Inflammatory macrophage (primary cell): Measurements from ENCODE around the gene SNAPC2.

ENCODE experiments used
- DNase-seq, 2 donors: peaks; one replicate each; pipeline ENCODE4 v3.0.0-alpha.2; 2020 to 2022

The SNAPC2 gene

GRCh38 chr19:7923295-7924191, 3.4 kb downstream of the SNAPC2 start:
- no peak for DNase-seq

GRCh38 chr19:7924241-7924640, 4.1 kb downstream of the SNAPC2 start:
- DNase-seq = no peak

GRCh38 chr19:7924651-7925170, 4.6 kb downstream of the SNAPC2 start:
- no peak for DNase-seq

DNA sequence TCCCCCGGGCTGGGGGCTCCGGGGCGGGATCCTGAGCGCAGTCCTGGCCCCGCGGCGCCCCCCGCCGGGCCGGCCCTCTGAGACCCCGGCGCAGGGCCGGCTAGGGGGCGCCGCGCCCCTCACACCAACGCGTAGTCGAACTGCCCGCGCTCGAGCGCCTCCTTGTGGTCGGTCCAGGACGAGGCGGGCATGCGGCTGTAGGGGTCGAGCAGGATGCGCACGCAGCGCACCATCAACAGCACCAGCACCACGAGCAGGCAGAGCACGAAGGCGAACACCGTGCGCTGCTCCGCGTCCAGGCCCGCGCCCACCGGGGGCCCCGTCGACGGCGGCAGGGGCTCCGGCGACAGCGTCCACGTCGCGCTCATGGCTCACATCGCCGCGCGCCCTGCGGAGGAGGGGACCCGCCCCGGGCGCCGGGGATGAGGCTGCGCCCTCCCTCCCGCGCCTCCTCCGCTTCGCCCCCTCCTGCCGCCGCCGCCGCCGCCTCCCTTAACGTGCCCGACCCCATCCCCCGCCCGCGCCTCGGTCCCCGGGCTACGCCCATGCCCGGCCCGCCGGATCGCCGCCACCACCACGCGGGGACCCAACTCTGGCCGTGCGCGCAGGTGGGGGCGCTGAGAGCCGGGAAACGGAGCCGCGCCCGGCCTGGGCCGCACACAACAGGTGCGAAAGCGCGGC, 5.2 kb downstream of the SNAPC2 start:
- DNase-seq = peak; percentile 29 to 59

DNA sequence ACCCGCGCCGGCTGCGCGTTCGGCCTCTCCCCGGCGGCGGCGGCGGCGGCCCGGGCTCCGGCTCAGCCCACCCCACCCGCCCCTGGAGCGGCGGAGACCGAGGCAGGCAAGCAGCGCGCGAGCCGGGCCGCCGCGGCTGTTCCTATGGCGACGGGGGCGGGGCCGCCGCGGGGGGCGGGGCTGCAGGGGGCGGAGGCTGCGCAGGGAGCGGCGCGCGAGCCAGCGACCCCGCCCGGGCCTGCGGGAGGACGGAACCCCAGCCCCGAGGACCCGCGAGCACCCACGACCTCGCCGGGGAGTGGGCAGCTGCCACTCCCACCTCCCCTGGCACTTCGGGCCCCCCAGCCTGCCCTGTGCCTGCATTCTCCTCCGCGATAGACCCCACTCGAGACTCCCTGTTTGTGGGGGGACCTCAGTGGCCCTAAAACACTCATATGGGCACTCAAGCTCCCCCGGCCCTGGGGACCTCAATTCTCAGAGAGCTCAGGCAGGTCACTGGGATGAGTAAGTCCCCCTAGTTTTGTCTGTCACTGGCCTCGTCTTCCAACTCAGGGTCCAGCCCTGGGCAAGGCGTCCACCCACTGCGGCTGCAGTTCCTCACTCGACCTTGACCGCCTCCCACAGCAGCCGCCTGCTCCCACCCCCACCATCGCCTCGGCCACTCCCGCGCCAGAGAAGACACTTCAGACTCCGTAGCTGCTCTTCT, 6.0 kb downstream of the SNAPC2 start, which contains the start of gene CTXN1:
CTXN1 (minus strand) TSS at position 115 of the 706 bp plus-strand sequence. CDS start 597 bp downstream, outside the sequence.
- peak; percentile 26 to 67 for DNase-seq

- no peak for DNase-seq
Observed at GRCh38 chr19:7926727-7927604, 6.8 kb downstream of the SNAPC2 start.

DNA sequence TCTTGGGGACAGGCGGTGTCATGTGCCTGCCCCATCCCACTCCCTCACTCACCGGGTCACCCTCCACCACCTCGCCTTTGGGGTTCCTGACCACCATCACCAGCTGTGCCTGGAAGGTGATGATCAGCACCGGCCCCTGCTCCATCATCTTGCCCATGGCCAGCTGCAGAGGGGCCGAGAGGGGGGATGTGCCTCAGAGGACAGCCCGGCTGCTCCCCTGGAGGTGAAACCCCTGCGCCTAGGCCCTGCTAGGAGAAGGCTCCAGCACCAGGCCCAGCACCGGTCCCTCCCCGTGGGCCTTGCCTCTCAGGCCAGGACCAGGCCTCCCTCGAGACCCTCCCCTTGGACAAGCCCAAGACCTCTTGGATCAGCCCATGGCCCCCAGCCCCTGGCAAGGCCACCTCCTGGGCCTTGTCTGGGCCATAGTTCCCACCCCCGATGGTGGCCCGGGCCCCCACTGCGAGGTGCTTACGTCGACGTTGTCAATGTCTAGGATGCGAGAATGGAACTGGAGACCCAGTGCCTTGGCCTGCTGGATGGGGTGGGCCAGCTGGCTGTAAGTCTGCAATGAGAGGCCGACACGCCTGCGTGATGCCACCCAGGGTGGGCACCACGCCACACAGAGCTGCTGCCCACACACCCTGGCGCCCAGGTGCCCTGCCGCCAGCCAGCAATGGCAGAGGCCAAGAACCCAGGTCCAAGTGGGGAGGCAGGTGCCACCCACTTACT, 7.6 kb downstream of the SNAPC2 start:
- DNase-seq = no peak

GRCh38 chr19:7928334-7928706, 8.2 kb downstream of the SNAPC2 start:
- DNase-seq = no peak

DNA sequence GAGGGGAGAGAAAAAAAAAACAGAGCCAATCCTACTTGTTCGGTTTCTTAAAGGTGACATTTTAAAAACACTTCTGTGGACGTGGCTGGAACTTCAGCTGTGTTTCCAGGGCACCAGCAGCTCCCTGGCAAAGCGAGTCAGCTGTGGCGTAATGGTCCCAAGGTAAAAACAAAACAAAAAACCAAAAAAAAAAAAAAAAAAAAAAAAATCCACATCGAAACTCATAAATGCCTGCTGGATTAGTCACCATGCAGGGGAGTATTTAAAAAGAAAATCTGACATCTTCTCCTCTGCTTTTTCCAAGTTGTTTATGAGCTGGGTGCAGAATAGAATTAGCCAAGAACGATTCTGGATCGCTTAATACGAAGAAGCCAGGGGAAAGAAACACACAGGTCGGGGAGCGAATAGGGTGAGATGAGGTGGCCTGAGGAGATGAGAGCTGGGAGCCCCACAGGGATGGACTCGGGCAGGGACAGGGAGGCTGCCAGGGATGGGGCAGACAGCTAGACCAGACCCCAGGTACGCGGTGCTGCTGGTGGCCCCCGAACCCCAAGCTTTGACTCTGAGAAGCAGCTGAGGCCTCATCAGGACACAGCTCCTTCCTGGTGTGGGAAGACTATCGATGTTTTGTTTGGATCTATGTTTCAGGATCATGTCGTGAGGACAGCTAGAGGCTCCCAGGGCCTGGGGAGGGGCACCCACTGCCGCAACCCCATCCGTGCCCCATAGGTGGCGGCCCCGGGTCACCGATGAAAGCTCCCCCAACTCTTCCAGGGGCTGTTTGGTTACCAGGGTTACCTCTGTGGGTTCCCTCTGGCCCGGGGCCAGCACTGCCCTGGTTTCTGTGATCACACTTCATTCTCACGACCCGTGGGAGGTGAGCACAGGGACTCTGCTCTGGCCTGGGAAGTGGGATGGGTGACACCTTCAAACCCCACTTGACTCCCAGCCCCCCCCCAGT, 8.9 kb downstream of the SNAPC2 start:
- peak; percentile 21 to 46 for DNase-seq

GRCh38 chr19:7930030-7930429, 9.9 kb downstream of the SNAPC2 start:
- peak in 1 of 2 donors; percentile 57 for DNase-seq

- DNase-seq = no peak
Observed at GRCh38 chr19:7930765-7931164, 10.6 kb downstream of the SNAPC2 start.

DNA sequence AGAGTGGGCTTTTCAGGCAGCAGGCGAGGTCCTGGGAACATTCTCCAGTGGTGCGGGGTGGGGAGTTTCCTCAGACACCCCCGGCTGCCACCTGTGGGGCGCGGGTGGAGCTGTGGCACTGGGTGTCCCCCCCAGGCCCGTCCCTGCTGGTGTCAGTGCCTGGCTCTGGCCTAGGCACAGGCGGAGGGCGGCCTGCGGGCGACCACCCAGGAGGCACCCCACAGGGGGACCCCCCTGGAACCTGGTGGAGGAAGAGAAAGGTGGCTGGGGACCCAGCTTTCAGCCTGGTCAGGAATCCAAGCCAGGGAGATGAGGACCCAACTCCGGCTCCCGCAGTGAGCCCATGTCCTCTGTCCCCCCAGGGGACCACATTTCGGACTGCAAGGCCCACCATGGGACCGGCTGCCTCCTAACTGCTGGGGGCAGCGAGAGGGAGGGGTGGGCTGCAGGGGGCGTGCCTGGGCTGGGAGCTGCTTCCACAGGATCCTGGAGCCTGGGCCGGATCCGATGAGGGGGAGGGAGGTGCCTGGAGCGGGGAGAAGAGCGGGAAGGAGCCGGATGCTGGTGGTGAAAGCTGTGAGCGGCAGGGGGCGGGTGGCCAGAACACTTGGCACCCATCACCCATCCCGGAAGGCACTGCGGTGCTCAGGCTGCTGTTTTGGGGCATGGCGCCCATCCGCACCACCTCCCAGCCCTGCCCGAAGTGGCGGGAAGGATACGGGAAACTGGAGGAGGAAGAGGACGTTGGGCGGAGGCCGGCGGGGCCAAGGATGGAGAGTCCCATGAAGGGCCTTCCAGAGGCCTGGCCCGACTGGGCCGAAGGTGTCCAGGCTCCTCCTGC, 11.3 kb downstream of the SNAPC2 start:
- DNase-seq = no peak

GRCh38 chr19:7932276-7932929, 12.3 kb downstream of the SNAPC2 start:
- no peak for DNase-seq

DNA sequence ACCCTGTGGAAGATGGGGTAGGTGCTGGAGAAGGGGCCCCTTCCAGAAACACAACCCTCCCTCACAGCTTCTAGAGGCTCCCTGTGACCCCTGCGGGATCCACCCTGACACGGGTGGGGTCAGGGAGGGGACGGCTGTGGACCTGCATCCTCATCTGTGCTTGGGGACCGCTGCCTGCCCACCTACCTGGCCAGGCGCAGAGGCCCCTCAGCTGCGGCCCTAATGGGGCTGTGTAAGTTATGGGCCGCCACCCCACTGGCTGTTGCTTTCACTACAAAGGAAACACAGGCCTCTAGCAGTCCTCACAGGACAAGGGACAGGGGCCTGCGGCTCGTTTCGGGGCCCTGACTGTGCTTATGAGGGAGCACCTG, 12.8 kb downstream of the SNAPC2 start:
- DNase-seq = no peak

- DNase-seq = no peak
Observed at GRCh38 chr19:7933411-7933810, 13.3 kb downstream of the SNAPC2 start.

DNA sequence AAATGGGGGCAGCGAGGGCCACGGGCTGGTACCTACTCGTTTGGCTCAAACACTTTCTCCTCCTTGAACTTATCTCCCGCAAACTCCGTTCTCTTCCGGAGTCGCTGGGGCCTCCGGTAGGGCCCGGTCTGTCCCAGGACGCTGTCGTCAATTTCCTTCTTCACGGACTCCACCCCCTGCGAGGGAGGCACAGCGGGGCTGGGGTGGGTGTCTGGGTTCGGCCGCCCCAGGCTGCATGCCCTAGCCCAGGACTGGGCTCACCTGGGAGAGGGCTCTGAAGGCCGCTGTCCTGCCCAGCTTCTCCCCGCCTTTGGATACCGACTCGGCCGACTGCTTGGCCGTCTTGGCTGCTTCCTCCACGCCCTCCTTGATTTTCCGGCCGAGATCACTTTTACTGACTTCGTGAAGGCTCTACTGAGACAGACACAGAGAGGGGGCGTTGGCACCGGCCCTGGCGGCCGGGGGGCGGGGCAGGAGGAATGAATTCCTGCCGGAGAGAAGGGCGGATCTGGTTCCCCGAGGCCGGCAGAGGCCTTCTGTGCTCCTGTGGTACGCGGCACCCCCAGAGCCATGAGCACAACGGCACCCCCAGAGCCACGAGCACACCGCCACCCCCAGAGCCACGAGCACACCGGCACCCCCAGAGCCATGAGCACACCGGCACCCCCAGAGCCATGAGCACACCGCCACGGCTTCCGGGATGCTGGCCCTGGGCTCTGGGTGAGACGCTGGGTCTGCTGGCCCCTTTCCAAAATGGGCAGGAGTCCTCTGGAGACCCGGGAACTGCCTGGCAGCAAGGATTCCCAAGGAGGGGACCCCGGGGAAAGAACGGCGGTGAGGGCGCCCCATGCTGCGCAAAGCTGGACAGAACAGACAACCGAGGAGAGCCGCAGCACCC, 13.9 kb downstream of the SNAPC2 start:
- DNase-seq = no peak

DNA sequence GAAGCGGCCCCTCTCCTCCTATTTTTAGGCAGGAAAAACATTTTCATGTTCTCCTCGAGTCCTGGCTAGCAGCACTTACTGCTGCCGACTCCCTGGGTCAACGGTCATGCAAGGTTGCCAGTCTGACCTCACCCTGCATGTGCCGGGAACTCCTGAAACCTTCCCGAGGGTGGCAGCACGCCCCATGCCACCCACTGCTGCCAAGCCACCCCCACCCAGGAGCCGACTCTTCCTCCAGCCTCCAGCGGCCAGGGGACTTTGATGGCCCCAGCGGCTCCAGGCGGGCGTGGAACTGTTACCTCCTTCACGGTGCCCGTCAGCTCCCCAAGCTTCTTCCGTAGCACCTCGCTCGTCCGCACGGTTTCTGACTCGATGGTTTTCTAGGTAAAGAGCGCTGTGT, 14.6 kb downstream of the SNAPC2 start:
- DNase-seq = no peak
